Measurements from ENCODE around the gene UQCR10. TPM values are rescaled to one million over a fixed set of nuclear protein-coding genes. Genes with fewer than 3 reads are reported as not detected.
A peak's percentile ranks its signal among the peaks of the same experiment; 100 is the strongest.

The UQCR10 gene
- total RNA-seq, 4 donors from 2014 or later, result 20.6 to 134 (median 70.8) TPM

DNA sequence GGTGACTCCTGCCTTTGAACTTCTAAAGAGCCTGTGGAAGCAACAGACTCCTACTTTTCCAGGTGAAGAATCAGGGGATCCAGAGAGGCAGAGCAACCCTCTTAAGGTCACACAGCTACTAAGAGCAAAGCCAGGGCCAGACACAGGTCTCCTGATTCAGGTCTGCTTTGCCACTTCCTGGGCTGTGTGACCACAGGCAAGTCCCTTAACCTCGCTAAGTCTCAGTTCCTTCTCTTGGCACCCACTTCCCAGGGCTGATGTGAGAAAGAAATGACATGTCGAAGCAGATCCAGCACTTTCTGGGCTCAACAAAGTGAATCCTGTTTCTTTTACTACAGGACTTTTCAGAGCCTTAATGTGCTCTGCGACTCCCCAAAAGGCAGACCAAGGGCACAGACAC is 30.2 kb downstream of the UQCR10 start:
- peaks cover 17 to 32% of the 10 kb centered on the region in 2 donors for H3K4me1 ChIP-seq
- H3K27me3 ChIP-seq, result no peaks in the 10 kb centered on the region
- H3K36me3 ChIP-seq, result peaks cover 19 to 37% of the 10 kb centered on the region in 2 donors
- DNase-seq, result no peak
- TF ChIP-seq POLR2A (IDR thresholded peaks at IDR 0.05), result no peak
- TF ChIP-seq, protein P1, sequence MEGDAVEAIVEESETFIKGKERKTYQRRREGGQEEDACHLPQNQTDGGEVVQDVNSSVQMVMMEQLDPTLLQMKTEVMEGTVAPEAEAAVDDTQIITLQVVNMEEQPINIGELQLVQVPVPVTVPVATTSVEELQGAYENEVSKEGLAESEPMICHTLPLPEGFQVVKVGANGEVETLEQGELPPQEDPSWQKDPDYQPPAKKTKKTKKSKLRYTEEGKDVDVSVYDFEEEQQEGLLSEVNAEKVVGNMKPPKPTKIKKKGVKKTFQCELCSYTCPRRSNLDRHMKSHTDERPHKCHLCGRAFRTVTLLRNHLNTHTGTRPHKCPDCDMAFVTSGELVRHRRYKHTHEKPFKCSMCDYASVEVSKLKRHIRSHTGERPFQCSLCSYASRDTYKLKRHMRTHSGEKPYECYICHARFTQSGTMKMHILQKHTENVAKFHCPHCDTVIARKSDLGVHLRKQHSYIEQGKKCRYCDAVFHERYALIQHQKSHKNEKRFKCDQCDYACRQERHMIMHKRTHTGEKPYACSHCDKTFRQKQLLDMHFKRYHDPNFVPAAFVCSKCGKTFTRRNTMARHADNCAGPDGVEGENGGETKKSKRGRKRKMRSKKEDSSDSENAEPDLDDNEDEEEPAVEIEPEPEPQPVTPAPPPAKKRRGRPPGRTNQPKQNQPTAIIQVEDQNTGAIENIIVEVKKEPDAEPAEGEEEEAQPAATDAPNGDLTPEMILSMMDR (IDR thresholded peaks at IDR 0.05), result no peak
- intact Hi-C loops (cut with DNase I), result no loop called here
- 88 to 98% methylated on average over 3 of the region's 3 CpGs for WGBS, 2 donors
- H3K4me3 ChIP-seq (replicated peaks in 1 of 3), result no peak overlapping the region
- H3K9me3 ChIP-seq, result no peaks in the 10 kb centered on the region
- peak overlapping the region in 2 of 3 donors; percentile 25 to 87 for H3K27ac ChIP-seq

DNA sequence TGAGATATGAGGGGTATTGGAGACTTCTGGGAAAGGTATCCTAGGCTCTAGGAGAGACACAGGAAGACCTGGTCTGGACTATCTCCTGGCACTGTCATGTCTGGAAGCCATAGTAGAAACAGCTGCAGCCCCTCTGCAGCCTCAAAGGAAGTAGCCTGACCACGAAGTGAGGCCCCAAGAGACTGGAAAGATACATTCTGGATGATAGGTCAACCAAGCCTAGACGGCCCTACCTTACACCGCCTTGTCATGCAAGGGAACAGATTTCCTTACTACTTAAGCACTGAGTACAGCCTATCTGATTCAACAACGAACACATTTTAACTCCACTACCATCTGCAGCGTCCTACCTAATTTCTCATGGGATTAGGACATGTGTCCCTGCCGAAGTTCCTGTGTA is 31.1 kb downstream of the UQCR10 start:
- peaks cover 16 to 28% of the 10 kb centered on the region in 2 donors for H3K36me3 ChIP-seq
- H3K27me3 ChIP-seq, result no peaks in the 10 kb centered on the region
- intact Hi-C loops (cut with DNase I), result no loop called here
- no peak for DNase-seq
- 87 to 91% methylated on average over 6 of the region's 6 CpGs for WGBS, 2 donors
- H3K4me3 ChIP-seq (replicated peaks in 1 of 3), result no peak overlapping the region
- peak overlapping the region; percentile 80 to 89 (median 87) for H3K27ac ChIP-seq
- H3K4me1 ChIP-seq, result peaks cover 17 to 32% of the 10 kb centered on the region in 2 donors
- no peaks in the 10 kb centered on the region for H3K9me3 ChIP-seq
- no peak for TF ChIP-seq POLR2A (IDR thresholded peaks at IDR 0.05)
- TF ChIP-seq, protein P1 (IDR thresholded peaks at IDR 0.05), result no peak

DNA sequence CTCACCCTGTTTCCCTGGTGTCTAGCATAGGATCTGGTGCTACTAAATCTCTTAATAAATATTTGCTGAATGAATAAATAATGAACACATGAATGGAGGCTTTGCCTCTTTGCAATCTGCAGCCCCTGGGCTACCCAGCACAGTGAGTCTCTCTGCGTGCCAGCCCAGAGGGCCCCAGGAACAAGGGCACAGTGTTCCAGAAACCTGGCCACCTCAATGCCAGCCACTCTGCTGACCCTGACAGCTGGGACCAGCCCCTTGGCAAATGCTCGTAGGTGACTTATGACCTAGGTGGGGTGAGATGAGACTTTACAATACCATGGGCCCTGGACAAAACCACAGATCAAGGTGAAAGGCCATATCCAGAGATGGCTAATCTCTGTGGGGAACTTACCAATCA is 31.6 kb downstream of the UQCR10 start:
- no peak for DNase-seq

DNA sequence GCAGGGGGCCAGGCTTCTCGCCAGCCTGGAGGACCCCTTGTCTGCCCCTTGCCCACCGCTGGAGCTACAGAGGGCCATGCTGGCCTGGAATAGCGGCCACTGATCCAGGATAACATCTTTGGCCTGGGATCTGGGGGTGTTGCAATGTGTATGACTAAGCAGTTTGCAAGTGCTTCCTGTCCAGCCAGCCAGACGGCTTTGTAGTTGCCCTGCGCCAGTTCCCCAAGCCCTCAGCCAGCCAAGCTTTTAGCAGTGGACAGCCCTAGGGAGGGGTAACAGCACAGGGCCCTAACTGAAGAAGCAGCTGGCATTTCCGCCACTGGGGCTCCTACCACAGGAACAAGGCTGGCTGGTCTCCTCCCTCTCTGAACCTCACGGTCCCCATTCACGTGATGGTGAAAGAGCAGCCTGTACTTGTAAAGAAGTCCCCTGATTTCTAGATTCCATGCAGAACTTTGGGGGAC is 32.1 kb downstream of the UQCR10 start:
- 22 to 28% methylated on average over 4 to 6 of the region's 8 CpGs for WGBS, 2 donors

More for the DNA sequence above, 31.6 kb downstream of the UQCR10 start:
- intact Hi-C loops (cut with DNase I), result no loop called here
- Histone ChIP-seq H3K27ac (peak overlapping the region; percentile 80 to 89 (median 87)), H3K4me3 (replicated peaks in 1 of 3) (no peak overlapping the region), H3K9me3 (no peaks in the 10 kb centered on the region), H3K4me1 (peaks cover 17 to 32% of the 10 kb centered on the region in 2 donors), H3K36me3 (peaks cover 16 to 29% of the 10 kb centered on the region in 2 donors), H3K27me3 (no peaks in the 10 kb centered on the region)
- 75 to 86% methylated on average over 1 to 2 of the region's 2 CpGs for WGBS, 2 donors
- TF ChIP-seq, protein P1 (IDR thresholded peaks at IDR 0.05), result no peak
- TF ChIP-seq POLR2A (IDR thresholded peaks at IDR 0.05), result no peak

DNA sequence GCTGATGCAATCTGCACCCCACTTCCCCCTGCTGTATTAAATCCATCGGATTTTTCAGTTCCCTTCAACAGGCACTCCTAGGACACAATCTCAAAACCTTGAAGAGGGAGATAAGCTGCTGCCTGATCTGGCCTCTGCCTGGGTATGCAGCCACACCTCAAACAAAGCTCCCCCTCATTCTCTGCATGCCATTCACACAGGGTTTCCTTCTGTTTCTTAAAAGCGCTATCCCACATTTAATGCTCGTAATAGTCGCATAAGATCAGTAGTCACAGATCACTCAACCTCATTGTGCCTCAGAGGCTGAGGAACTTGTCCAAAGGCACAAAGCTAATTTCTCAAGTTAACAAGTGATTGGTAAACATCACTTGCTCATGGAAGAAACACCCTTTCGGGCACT is 34.0 kb downstream of the UQCR10 start:
- peaks cover 33 to 45% of the 10 kb centered on the region in 2 donors for H3K36me3 ChIP-seq
- no peak for DNase-seq
- intact Hi-C loops (cut with DNase I), result no loop called here
- WGBS, 2 donors, result 83 to 93% methylated on average over 5 of the region's 5 CpGs
- TF ChIP-seq, protein P1 (IDR thresholded peaks at IDR 0.05), result no peak
- TF ChIP-seq POLR2A (IDR thresholded peaks at IDR 0.05), result no peak
- no peaks in the 10 kb centered on the region for H3K9me3 ChIP-seq
- H3K4me3 ChIP-seq (replicated peaks in 1 of 3), result no peak overlapping the region
- no peaks in the 10 kb centered on the region for H3K27me3 ChIP-seq
- peak overlapping the region in 1 of 3 donors; percentile 25 for H3K27ac ChIP-seq
- peaks cover 17 to 32% of the 10 kb centered on the region in 2 donors for H3K4me1 ChIP-seq

More for the DNA sequence above, 32.1 kb downstream of the UQCR10 start:
- intact Hi-C loops (cut with DNase I), result no loop called here
- Histone ChIP-seq H3K4me1 (peaks cover 17 to 32% of the 10 kb centered on the region in 2 donors), H3K27me3 (no peaks in the 10 kb centered on the region), H3K4me3 (replicated peaks in 1 of 3) (no peak overlapping the region), H3K36me3 (peaks cover 18 to 33% of the 10 kb centered on the region in 2 donors), H3K27ac (peak overlapping the region; percentile 80 to 89 (median 87)), H3K9me3 (no peaks in the 10 kb centered on the region)
- TF ChIP-seq, protein P1 (IDR thresholded peaks at IDR 0.05), result peak in 3 of 6 experiments; percentile 13 to 50 (median 20)
- TF ChIP-seq POLR2A (IDR thresholded peaks at IDR 0.05), result no peak
- peak; percentile 96 to 97 for DNase-seq

All from thyroid gland (tissue), 4 donors.